Natural killer cell (primary cell): ENCODE results near the gene SNRPB. TPM values are rescaled to one million over a fixed set of nuclear protein-coding genes. Genes with fewer than 3 reads are reported as not detected.
A peak's percentile ranks its signal among the peaks of the same experiment; 100 is the strongest.

Source experiments
- ATAC-seq, 3 donors: fragments of 150-1000 bp in 2 of 3; fragments of 200-7000 bp in 1 of 3; cut with Tn5 transposase; 1 replicate in 1 of 3; 2 replicates in 2 of 3; pipeline ENCODE4 v1.10.0; 2021; ENCODE audit warnings: mild to moderate bottlenecking in 2 of 3, moderate library complexity in 2 of 3
- DNase-seq, 2 donors: peaks; one replicate each; pipeline versions ENCODE4 v3.0.0 to v3.0.0-alpha.2; 2013 to 2021; ENCODE audit warnings: mixed read lengths in 1 of 2
- H3K27ac ChIP-seq: one replicate; pipeline ENCODE4 v1.5.1; 2013; ENCODE audit warnings: mild to moderate bottlenecking, low read length
- H3K27me3 ChIP-seq: one replicate; pipeline ENCODE4 v1.6.1; 2013; ENCODE audit warnings: low read length; ENCODE audit not compliant: control insufficient read depth, insufficient read depth
- H3K36me3 ChIP-seq: one replicate; pipeline ENCODE4 v1.6.1; 2013; ENCODE audit warnings: low read length; ENCODE audit not compliant: control insufficient read depth, insufficient read depth
- H3K4me1 ChIP-seq: one replicate; pipeline ENCODE4 v1.6.1; 2013; ENCODE audit warnings: low read length; ENCODE audit not compliant: control insufficient read depth, insufficient read depth
- H3K4me3 ChIP-seq: one replicate; pipeline ENCODE4 v1.5.1; 2013; ENCODE audit warnings: low read length
- H3K9me3 ChIP-seq: one replicate; pipeline ENCODE4 v1.6.1; 2013; ENCODE audit warnings: low read length; ENCODE audit not compliant: control insufficient read depth, insufficient read depth
- H3K27ac Mint-ChIP-seq, 2 donors: one replicate each; pipeline ENCODE4 v1.8.0; 2022; ENCODE audit warnings: mild to moderate bottlenecking in 2 of 2, mixed read lengths in 2 of 2, moderate library complexity in 1 of 2
- H3K27me3 Mint-ChIP-seq, 2 donors: one replicate each; pipeline ENCODE4 v1.8.0; 2022; ENCODE audit warnings: low read depth in 2 of 2, mixed read lengths in 2 of 2
- H3K36me3 Mint-ChIP-seq: one replicate; pipeline ENCODE4 v1.8.0; 2022; ENCODE audit warnings: mixed read lengths
- H3K4me1 Mint-ChIP-seq, 2 donors: one replicate each; pipeline ENCODE4 v1.8.0; 2022; ENCODE audit warnings: mixed read lengths in 2 of 2
- H3K4me3 Mint-ChIP-seq: one replicate; pipeline ENCODE4 v1.8.0; 2022; ENCODE audit warnings: mild to moderate bottlenecking, moderate library complexity, mixed read lengths
- H3K9me3 Mint-ChIP-seq, 2 donors: one replicate each; pipeline ENCODE4 v1.8.0; 2022; ENCODE audit warnings: mixed read lengths in 2 of 2
- CTCF ChIP-seq: fragments of 200-600 bp; IDR thresholded peaks from one replicate; pipeline ENCODE4 v1.8.0; 2022; ENCODE audit warnings: antibody characterized with exemption
- WGBS: methylation state at CpG from one replicate; pipeline ENCODE4 v1.1.7; 2013; ENCODE audit warnings: missing lambda C conversion rate; ENCODE audit not compliant: insufficient coverage; 5-methylcytosine and 5-hydroxymethylcytosine counted together
- intact Hi-C: fragments of 100-400 bp; cut with micrococcal nuclease; formaldehyde crosslinking; loops from one replicate; pipeline ENCODE4 v1.14.2; 2022
- total RNA-seq, 4 donors: library from RNA; stranded (reverse); fragments of 120-200 nt in 1 of 4; gene quantifications; one replicate each; pipeline versions ENCODE4 v1.2.3 to v1.2.4, GENCODE V29; 2013 to 2022

Gene SNRPB
- total RNA-seq, 3 donors from 2014 or later (not counting 1 experiment from before 2014, with no cell fraction given): 160 to 174 (median 162) TPM

GRCh38 chr20:2451422-2451821 lies 19.2 kb downstream of the SNRPB start:
- Histone ChIP-seq H3K4me1 (no peaks in the 10 kb centered on the region), H3K4me3 (no peak overlapping the region), H3K9me3 (no peaks in the 10 kb centered on the region), H3K27ac (no peak overlapping the region), H3K27me3 (no peaks in the 10 kb centered on the region), H3K36me3 (no peaks in the 10 kb centered on the region)
- no peaks in the 10 kb centered on the region for H3K36me3 Mint-ChIP-seq
- no peaks in the 10 kb centered on the region for H3K27me3 Mint-ChIP-seq
- DNase-seq: no peak
- peaks cover 13 to 19% of the 10 kb centered on the region in 2 donors for H3K4me1 Mint-ChIP-seq
- TF ChIP-seq CTCF: no peak
- WGBS: 89% methylated on average over 5 of the region's 5 CpGs
- intact Hi-C loops: no loop called here
- H3K9me3 Mint-ChIP-seq: no peaks in the 10 kb centered on the region
- no peak for ATAC-seq
- peak overlapping the region in 1 of 2 donors; percentile 6 for H3K27ac Mint-ChIP-seq
- H3K4me3 Mint-ChIP-seq: no peak overlapping the region

- DNase-seq (no peak), ATAC-seq (peak in 1 of 3 donors; percentile 30)
- H3K27ac ChIP-seq: no peak overlapping the region
- no peaks in the 10 kb centered on the region for H3K36me3 ChIP-seq
- H3K4me3 Mint-ChIP-seq: no peak overlapping the region
- peaks cover 0 to 2% of the 10 kb centered on the region in 2 donors for H3K9me3 Mint-ChIP-seq
- intact Hi-C loops: no loop called here
- no peak overlapping the region for H3K4me3 ChIP-seq
- no peak overlapping the region for H3K27ac Mint-ChIP-seq
- H3K4me1 Mint-ChIP-seq: peaks cover 13 to 19% of the 10 kb centered on the region in 2 donors
- H3K27me3 Mint-ChIP-seq: peaks cover 0 to 6% of the 10 kb centered on the region in 2 donors
- no peak for TF ChIP-seq CTCF
- no peaks in the 10 kb centered on the region for H3K36me3 Mint-ChIP-seq
- no peaks in the 10 kb centered on the region for H3K4me1 ChIP-seq
- WGBS: no CpG with 5 or more reads among the region's 1 CpG
- H3K27me3 ChIP-seq: no peaks in the 10 kb centered on the region
- H3K9me3 ChIP-seq: no peaks in the 10 kb centered on the region
Observed at GRCh38 chr20:2449386-2449785, 21.2 kb downstream of the SNRPB start.

GRCh38 chr20:2446845-2447244 lies 23.7 kb downstream of the SNRPB start:
- Mint-ChIP-seq H3K4me1 (peaks cover 13 to 19% of the 10 kb centered on the region in 2 donors), H3K9me3 (peaks cover 0 to 2% of the 10 kb centered on the region in 2 donors), H3K27me3 (peaks cover 0 to 6% of the 10 kb centered on the region in 2 donors), H3K4me3 (no peak overlapping the region), H3K27ac (no peak overlapping the region), H3K36me3 (no peaks in the 10 kb centered on the region)
- ATAC-seq (no peak), DNase-seq (no peak)
- no peak for TF ChIP-seq CTCF
- Histone ChIP-seq H3K27ac (no peak overlapping the region), H3K36me3 (no peaks in the 10 kb centered on the region), H3K4me3 (no peak overlapping the region), H3K4me1 (no peaks in the 10 kb centered on the region), H3K9me3 (no peaks in the 10 kb centered on the region), H3K27me3 (no peaks in the 10 kb centered on the region)
- intact Hi-C loops: no loop called here
- WGBS: 64% methylated on average over 4 of the region's 4 CpGs

DNA sequence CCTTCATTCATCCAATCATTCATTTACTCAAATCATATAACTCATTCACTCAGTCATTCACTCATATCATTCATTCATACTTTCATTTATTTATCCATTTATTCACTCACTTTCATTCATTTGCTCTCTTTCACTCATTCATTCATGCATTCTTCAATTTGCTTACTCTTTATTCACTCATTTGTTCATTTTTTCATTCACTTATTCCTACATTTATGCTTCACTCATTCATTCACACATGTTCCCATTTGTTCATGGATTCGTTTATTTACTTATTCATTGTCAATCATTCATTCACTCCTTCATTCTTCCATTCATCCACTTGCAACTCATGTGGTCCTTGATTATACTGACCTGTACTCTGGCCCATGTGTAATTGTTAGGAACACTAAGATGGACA lies 39.4 kb downstream of the SNRPB start:
- 50% methylated on average over 1 of the region's 1 CpG for WGBS
- Mint-ChIP-seq H3K4me1 (no peaks in the 10 kb centered on the region), H3K27ac (no peak overlapping the region), H3K9me3 (no peaks in the 10 kb centered on the region), H3K4me3 (no peak overlapping the region), H3K36me3 (no peaks in the 10 kb centered on the region), H3K27me3 (peaks cover 9 to 47% of the 10 kb centered on the region in 2 donors)
- DNase-seq (no peak), ATAC-seq (no peak)
- Histone ChIP-seq H3K36me3 (no peaks in the 10 kb centered on the region), H3K4me1 (no peaks in the 10 kb centered on the region), H3K27ac (no peak overlapping the region), H3K9me3 (no peaks in the 10 kb centered on the region), H3K4me3 (no peak overlapping the region), H3K27me3 (peaks cover 3% of the 10 kb centered on the region)
- intact Hi-C loops: no loop called here
- no peak for TF ChIP-seq CTCF
